Heart right ventricle (tissue), 16 donors: Measurements from ENCODE around the gene BORCS5. TPM values are rescaled to one million over a fixed set of nuclear protein-coding genes. Genes with fewer than 3 reads are reported as not detected.

Experiments
- ATAC-seq, 8 donors: fragments of 200-7000 bp; cut with Tn5 transposase; one replicate each; pipeline ENCODE4 v1.9.1; 2020; ENCODE audit warnings: mild to moderate bottlenecking in 8 of 8, moderate library complexity in 8 of 8, moderate number of reproducible peaks in 1 of 8
- DNase-seq, 2 donors: peaks; one replicate each; pipeline ENCODE4 v3.0.0-alpha.2; 2020
- H3K27ac ChIP-seq, 10 donors: fragments of 200-600 bp; sonication (generic) in 2 of 10; one replicate each; pipeline versions ENCODE4 v1.5.0 to v1.8.0; 2020 to 2022; ENCODE audit warnings: mild to moderate bottlenecking in 3 of 10
- H3K27me3 ChIP-seq, 7 donors: fragments of 200-600 bp; one replicate each; pipeline ENCODE4 v1.8.0; 2021 to 2022; ENCODE audit warnings: mild to moderate bottlenecking in 2 of 7
- H3K36me3 ChIP-seq, 9 donors: fragments of 200-600 bp; sonication (generic) in 1 of 9; one replicate each; pipeline versions ENCODE4 v1.5.0 to v1.8.0; 2020 to 2022; ENCODE audit warnings: mild to moderate bottlenecking in 2 of 9
- H3K4me1 ChIP-seq, 9 donors: fragments of 200-600 bp; sonication (generic) in 1 of 9; one replicate each; pipeline versions ENCODE4 v1.5.0 to v1.8.0; 2020 to 2022; ENCODE audit warnings: mild to moderate bottlenecking in 4 of 9
- H3K4me3 ChIP-seq, 10 donors: fragments of 200-600 bp; sonication (generic) in 2 of 10; one replicate each; pipeline versions ENCODE4 v1.5.0 to v1.8.0; 2020 to 2022; ENCODE audit warnings: mild to moderate bottlenecking in 7 of 10, moderate library complexity in 2 of 10
- H3K9me3 ChIP-seq, 11 donors: fragments of 200-600 bp in 10 of 11; sonication (generic) in 2 of 11; one replicate each; pipeline versions ENCODE4 v1.5.0 to v1.8.0; 2013 to 2022; ENCODE audit warnings: mild to moderate bottlenecking in 2 of 11, control low read depth in 1 of 11, moderate library complexity in 1 of 11
- WGBS, 2 donors: extraction: QIAGEN DNeasy Blood & Tissue Kit; methylation state at CpG; one replicate each; pipeline ENCODE4 v1.1.7; 2013; ENCODE audit warnings: inconsistent platforms in 1 of 2; 5-methylcytosine and 5-hydroxymethylcytosine counted together
- intact Hi-C, 10 donors: fragments of 100-400 bp; cut with DNase I; formaldehyde crosslinking; loops; one replicate each; pipeline versions ENCODE4 v1.11.1 to v1.14.2; 2022
- polyA plus RNA-seq, 2 donors: library from polyadenylated mRNA; stranded (reverse); fragments of 200-250 nt; gene quantifications; one replicate each; pipeline ENCODE4 v1.2.3, GENCODE V29; 2013
- total RNA-seq, 10 donors: library from RNA; stranded (reverse); fragmentation: NEBNext Ultra II Directional in 3 of 10; extraction: Animal tissue kit (Norgen Biotek cat#: 25700) in 3 of 10; gene quantifications; one replicate each; pipeline versions ENCODE4 v1.2.1 to v1.2.4, GENCODE V29; 2021 to 2023
- TF ChIP-seq, protein P1 (sequence below), 9 donors: fragments of 200-600 bp; sonication (generic) in 2 of 9; IDR thresholded peaks; one replicate each; pipeline versions ENCODE4 v1.5.0 to v1.8.0; 2021 to 2022; ENCODE audit warnings: antibody characterized with exemption in 9 of 9, mild to moderate bottlenecking in 5 of 9, moderate library complexity in 1 of 9
- donor health status: Arrhythmogenic right ventricular cardiomyopathy.
- donor health status: ischemic (EF 13 %, LVEDD 7.1; RV severe dilation, severe dysfunction).
- donor health status: healthy with polysubstance abuse.
- donor health status: DM: no; HTN: yes; CAD: no.
- donor health status: DM: no; HTN: no; CAD: no.
- donor health status: ischemic (EF 25% LVEDD 6.9; RV normal size, moderate dysfunction).
- donor health status: ischemic (EF 25% LVEDD 5.7; RV mildly dilated, moderate dysfunction).
- donor health status: healthy.
- donor health status: DM: yes; HTN: yes; CAD: no.
- donor health status: Ischemic cardiomyopathy.
- donor health status: ischemic (EF 35%, LVEDD 5.7; RV mildly dilated, moderate dysfunction).
- donor health status: nonischemic (EF 11% LVEDD 7.7; RV severe dilation, severe dysfunction).
- donor health status: DM: yes; HTN: yes; CAD: no.
- donor health status: PGD.
- donor health status: ischemic (EF 29% LVEDD 5.4; RV normal size, mild dysfunction).
- donor health status: nonischemic (EF 23%, LVEDD 6.1; RV moderate dilation, normal function).

BORCS5 gene
- total and polyA plus RNA-seq, 12 donors = 2.5 to 15.4 (median 11.5) TPM

DNA sequence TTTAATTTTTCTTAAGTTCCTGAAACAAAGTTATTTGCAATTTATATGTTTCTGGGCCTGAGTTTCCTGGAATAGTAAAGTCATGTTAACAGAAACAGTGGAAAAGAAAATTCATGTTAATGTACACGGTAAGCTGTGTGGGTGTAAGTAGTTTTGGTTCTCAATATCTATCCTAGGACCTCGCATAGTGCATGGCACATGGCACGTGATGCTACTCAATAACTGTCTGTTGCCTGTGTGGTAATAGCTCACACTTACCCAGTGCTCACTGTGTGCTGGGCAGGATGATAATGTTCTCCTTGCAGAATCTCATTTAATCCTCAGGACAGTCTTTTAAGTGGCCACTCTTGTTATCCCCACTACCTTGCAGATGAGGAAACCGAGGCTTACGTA, 105.0 kb downstream of the BORCS5 start:
- H3K27me3 ChIP-seq = no peaks in the 10 kb centered on the region
- intact Hi-C loops = no loop called here
- no peak overlapping the region for H3K27ac ChIP-seq
- H3K4me3 ChIP-seq = no peak overlapping the region
- peaks cover 0 to 20% (median 4%) of the 10 kb centered on the region in 9 donors for H3K36me3 ChIP-seq
- DNase-seq (no peak), ATAC-seq (no peak)
- WGBS, 2 donors = 92 to 96% methylated on average over 5 of the region's 5 CpGs
- no peaks in the 10 kb centered on the region for H3K9me3 ChIP-seq
- TF ChIP-seq, protein P1, sequence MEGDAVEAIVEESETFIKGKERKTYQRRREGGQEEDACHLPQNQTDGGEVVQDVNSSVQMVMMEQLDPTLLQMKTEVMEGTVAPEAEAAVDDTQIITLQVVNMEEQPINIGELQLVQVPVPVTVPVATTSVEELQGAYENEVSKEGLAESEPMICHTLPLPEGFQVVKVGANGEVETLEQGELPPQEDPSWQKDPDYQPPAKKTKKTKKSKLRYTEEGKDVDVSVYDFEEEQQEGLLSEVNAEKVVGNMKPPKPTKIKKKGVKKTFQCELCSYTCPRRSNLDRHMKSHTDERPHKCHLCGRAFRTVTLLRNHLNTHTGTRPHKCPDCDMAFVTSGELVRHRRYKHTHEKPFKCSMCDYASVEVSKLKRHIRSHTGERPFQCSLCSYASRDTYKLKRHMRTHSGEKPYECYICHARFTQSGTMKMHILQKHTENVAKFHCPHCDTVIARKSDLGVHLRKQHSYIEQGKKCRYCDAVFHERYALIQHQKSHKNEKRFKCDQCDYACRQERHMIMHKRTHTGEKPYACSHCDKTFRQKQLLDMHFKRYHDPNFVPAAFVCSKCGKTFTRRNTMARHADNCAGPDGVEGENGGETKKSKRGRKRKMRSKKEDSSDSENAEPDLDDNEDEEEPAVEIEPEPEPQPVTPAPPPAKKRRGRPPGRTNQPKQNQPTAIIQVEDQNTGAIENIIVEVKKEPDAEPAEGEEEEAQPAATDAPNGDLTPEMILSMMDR (IDR thresholded peaks at IDR 0.05) = no peak
- H3K4me1 ChIP-seq = peaks cover 0 to 28% (median 0%) of the 10 kb centered on the region in 9 donors

DNA sequence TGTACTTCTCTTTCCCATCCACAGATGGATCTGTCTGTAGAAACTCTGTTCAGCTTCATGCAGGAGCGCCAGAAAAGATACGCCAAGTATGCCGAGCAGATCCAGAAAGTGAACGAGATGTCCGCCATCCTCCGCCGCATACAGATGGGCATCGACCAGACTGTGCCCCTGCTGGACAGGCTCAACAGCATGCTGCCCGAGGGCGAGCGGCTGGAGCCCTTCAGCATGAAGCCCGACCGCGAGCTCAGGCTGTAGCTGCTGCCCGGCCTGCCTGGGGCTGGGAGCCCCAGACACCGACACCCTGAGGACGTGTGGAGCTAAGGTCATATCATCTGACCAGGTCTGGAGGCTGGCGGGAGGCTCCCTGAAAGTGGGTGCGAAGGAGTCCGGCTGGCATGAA, 108.6 kb downstream of the BORCS5 start:
- Histone ChIP-seq H3K27ac (peak overlapping the region in 1 of 10 donors; percentile 73), H3K27me3 (no peaks in the 10 kb centered on the region), H3K36me3 (peaks cover 0 to 41% (median 4%) of the 10 kb centered on the region in 9 donors), H3K4me3 (no peak overlapping the region), H3K4me1 (peaks cover 0 to 34% (median 0%) of the 10 kb centered on the region in 9 donors), H3K9me3 (no peaks in the 10 kb centered on the region)
- WGBS, 2 donors = 91 to 97% methylated on average over 20 of the region's 20 CpGs
- no peak for ATAC-seq
- TF ChIP-seq, protein P1 (IDR thresholded peaks at IDR 0.05) = no peak
- no peak for DNase-seq
- intact Hi-C loops = no loop called here

DNA sequence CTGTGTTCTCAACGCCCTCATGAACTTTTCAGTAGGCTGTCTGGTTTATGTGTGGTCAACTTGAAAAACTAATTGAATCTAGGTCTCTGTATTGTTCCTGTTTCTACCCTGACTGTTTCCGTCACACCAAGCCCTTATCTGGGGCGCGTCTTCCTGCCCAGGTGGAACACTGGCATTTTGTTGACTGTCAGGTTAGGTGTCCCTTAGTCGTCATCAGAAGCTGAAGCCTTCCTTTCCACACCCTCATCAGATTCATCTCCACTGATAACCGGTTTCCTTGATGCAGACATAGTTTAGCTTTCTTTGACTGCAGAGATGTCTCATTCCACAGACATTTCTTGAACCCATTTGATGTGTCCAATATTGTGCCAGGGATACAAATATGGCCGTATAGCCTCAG, 109.3 kb downstream of the BORCS5 start:
- no peaks in the 10 kb centered on the region for H3K9me3 ChIP-seq
- H3K27ac ChIP-seq = peak overlapping the region in 1 of 10 donors; percentile 80
- TF ChIP-seq, protein P1 (IDR thresholded peaks at IDR 0.05) = no peak
- no peak overlapping the region for H3K4me3 ChIP-seq
- H3K36me3 ChIP-seq = peaks cover 0 to 41% (median 4%) of the 10 kb centered on the region in 9 donors
- ATAC-seq (no peak), DNase-seq (no peak)
- WGBS, 2 donors = 82 to 85% methylated on average over 7 of the region's 7 CpGs
- intact Hi-C loops = no loop called here
- H3K27me3 ChIP-seq = no peaks in the 10 kb centered on the region
- H3K4me1 ChIP-seq = peaks cover 0 to 34% (median 0%) of the 10 kb centered on the region in 9 donors

DNA sequence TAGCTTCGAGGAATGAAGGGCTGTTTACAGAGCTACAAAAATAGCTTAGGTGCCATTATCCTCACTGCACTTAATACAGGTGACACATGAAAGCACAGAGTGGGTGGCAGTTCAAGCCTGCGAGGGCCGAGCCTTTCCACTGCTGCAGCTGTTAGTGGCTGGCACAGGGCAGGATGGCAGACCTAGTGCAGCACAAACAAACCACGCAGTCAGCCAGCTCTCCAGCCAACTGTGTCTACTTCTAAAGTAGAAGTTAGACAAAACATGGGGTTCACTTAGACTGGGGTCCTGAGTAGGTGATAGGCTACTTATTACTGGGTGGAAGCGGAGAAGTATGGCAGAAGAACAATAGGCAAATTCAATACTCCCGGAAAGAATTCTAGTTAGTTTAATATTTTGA, 110.4 kb downstream of the BORCS5 start:
- no peaks in the 10 kb centered on the region for H3K27me3 ChIP-seq
- intact Hi-C loops = no loop called here

More for the DNA sequence above, 110.4 kb downstream of the BORCS5 start:
- DNase-seq = no peak
- 93 to 95% methylated on average over 6 of the region's 6 CpGs for WGBS, 2 donors
- Histone ChIP-seq H3K27ac (peak overlapping the region in 1 of 10 donors; percentile 80), H3K4me1 (peaks cover 0 to 31% (median 0%) of the 10 kb centered on the region in 9 donors), H3K4me3 (no peak overlapping the region), H3K36me3 (peaks cover 0 to 41% (median 4%) of the 10 kb centered on the region in 9 donors), H3K9me3 (no peaks in the 10 kb centered on the region)
- TF ChIP-seq, protein P1 (IDR thresholded peaks at IDR 0.05) = no peak
- ATAC-seq = no peak
